Measurements from ENCODE around the gene GATAD2B.

- TF ChIP-seq CTCF (IDR thresholded peaks at IDR 0.05) (no peak), EP300 (IDR thresholded peaks at IDR 0.05) (no peak), POLR2A (IDR thresholded peaks at IDR 0.05) (no peak), POLR2AphosphoS5 (IDR thresholded peaks at IDR 0.05) (no peak)
These were observed 142.2 kb downstream of the GATAD2B start for GRCh38 chr1:153780551-153780950.
